ENCODE measurements around the gene SLC25A1. TPM values are rescaled to one million over a fixed set of nuclear protein-coding genes. Genes with fewer than 3 reads are reported as not detected.
A peak's percentile ranks its signal among the peaks of the same experiment; 100 is the strongest.

The SLC25A1 gene
- total and polyA plus RNA-seq, 4 donors, result 36.3 to 95.8 (median 48.6) TPM

- H3K27ac ChIP-seq (ENCODE audit: low read depth in 1 of 2, low read length in 1 of 2), result no peak within 1 kb of the TSS
- TF ChIP-seq CTCF (IDR thresholded peaks at IDR 0.05; ENCODE audit: control extremely low read depth, extremely low read depth), result no peak
- no peaks in the 10 kb centered on the region for H3K36me3 ChIP-seq (ENCODE audit: control insufficient read depth in 4 of 4, insufficient read depth in 4 of 4, low read length in 4 of 4)
- H3K4me3 ChIP-seq, result peak within 1 kb of the TSS; percentile 20
- no peak within 1 kb of the TSS for H3K9ac ChIP-seq (ENCODE audit: insufficient read depth in 1 of 2, low read length in 2 of 2)
- peaks cover 0 to 8% (median 0%) of the 10 kb centered on the region in 4 donors for H3K9me3 ChIP-seq (ENCODE audit: control insufficient read depth in 4 of 4, insufficient read depth in 3 of 4, low read length in 3 of 4)
- DNase-seq (no peak), ATAC-seq (ENCODE audit: insufficient read depth, low FRiP score) (no peak)
- 0 to 3% methylated on average over 1 to 59 of the region's 59 CpGs for WGBS, 2 donors
- H3K4me1 ChIP-seq (ENCODE audit: control insufficient read depth in 5 of 5, insufficient read depth in 5 of 5, low read length in 5 of 5), result peaks cover 0 to 8% (median 0%) of the 10 kb centered on the region in 5 donors
- H3K27me3 ChIP-seq (ENCODE audit: control insufficient read depth in 3 of 3, insufficient read depth in 3 of 3, low read length in 2 of 3), result peaks cover 22 to 57% (median 40%) of the 10 kb centered on the region in 3 donors
Observed at GRCh38 chr22:19149991-19150390, 28.5 kb downstream of the SLC25A1 start, which contains the start of gene GSC2. Gene GSC2 (minus strand): TSS chr22:19150292. CDS start chr22:19150283, 9 bp downstream.

GRCh38 chr22:19149047-19149883 is 29.3 kb downstream of the SLC25A1 start:
- no peak for DNase-seq
- peaks cover 0 to 8% (median 0%) of the 10 kb centered on the region in 5 donors for H3K4me1 ChIP-seq (ENCODE audit: control insufficient read depth in 5 of 5, insufficient read depth in 5 of 5, low read length in 5 of 5)
- H3K9ac ChIP-seq (ENCODE audit: insufficient read depth in 1 of 2, low read length in 2 of 2), result no peak overlapping the region
- peaks cover 0 to 6% (median 0%) of the 10 kb centered on the region in 4 donors for H3K9me3 ChIP-seq (ENCODE audit: control insufficient read depth in 4 of 4, insufficient read depth in 3 of 4, low read length in 3 of 4)
- no peak for ATAC-seq (ENCODE audit: insufficient read depth, low FRiP score)
- H3K36me3 ChIP-seq (ENCODE audit: control insufficient read depth in 4 of 4, insufficient read depth in 4 of 4, low read length in 4 of 4), result no peaks in the 10 kb centered on the region
- no peak for TF ChIP-seq CTCF (IDR thresholded peaks at IDR 0.05; ENCODE audit: control extremely low read depth, extremely low read depth)
- peaks cover 22 to 57% (median 40%) of the 10 kb centered on the region in 3 donors for H3K27me3 ChIP-seq (ENCODE audit: control insufficient read depth in 3 of 3, insufficient read depth in 3 of 3, low read length in 2 of 3)
- 2 to 3% methylated on average over 85 to 92 of the region's 92 CpGs for WGBS, 2 donors
- no peak overlapping the region for H3K27ac ChIP-seq (ENCODE audit: low read depth in 1 of 2, low read length in 1 of 2)
- H3K4me3 ChIP-seq, result peak overlapping the region; percentile 20

- peaks cover 22 to 52% (median 37%) of the 10 kb centered on the region in 3 donors for H3K27me3 ChIP-seq (ENCODE audit: control insufficient read depth in 3 of 3, insufficient read depth in 3 of 3, low read length in 2 of 3)
- TF ChIP-seq CTCF (IDR thresholded peaks at IDR 0.05; ENCODE audit: control extremely low read depth, extremely low read depth), result no peak
- H3K9ac ChIP-seq (ENCODE audit: insufficient read depth in 1 of 2, low read length in 2 of 2), result no peak overlapping the region
- H3K36me3 ChIP-seq (ENCODE audit: control insufficient read depth in 4 of 4, insufficient read depth in 4 of 4, low read length in 4 of 4), result no peaks in the 10 kb centered on the region
- no peak overlapping the region for H3K4me3 ChIP-seq
- no peak for DNase-seq
- no peak overlapping the region for H3K27ac ChIP-seq (ENCODE audit: low read depth in 1 of 2, low read length in 1 of 2)
- ATAC-seq (ENCODE audit: insufficient read depth, low FRiP score), result no peak
- H3K4me1 ChIP-seq (ENCODE audit: control insufficient read depth in 5 of 5, insufficient read depth in 5 of 5, low read length in 5 of 5), result peaks cover 0 to 8% (median under 1%) of the 10 kb centered on the region in 5 donors
- peaks cover 0 to 6% (median 0%) of the 10 kb centered on the region in 4 donors for H3K9me3 ChIP-seq (ENCODE audit: control insufficient read depth in 4 of 4, insufficient read depth in 3 of 4, low read length in 3 of 4)
- WGBS, 2 donors, result 35 to 42% methylated on average over 33 of the region's 33 CpGs
Observed at GRCh38 chr22:19148417-19149046, 30.0 kb downstream of the SLC25A1 start.

Measured in lung (tissue), 12 donors.